ENCODE measurements around the gene FANCE. TPM values are rescaled to one million over a fixed set of nuclear protein-coding genes. Genes with fewer than 3 reads are reported as not detected.

FANCE gene
- total and polyA plus RNA-seq, 9 donors, result 5.3 to 12.2 (median 9.1) TPM

DNA sequence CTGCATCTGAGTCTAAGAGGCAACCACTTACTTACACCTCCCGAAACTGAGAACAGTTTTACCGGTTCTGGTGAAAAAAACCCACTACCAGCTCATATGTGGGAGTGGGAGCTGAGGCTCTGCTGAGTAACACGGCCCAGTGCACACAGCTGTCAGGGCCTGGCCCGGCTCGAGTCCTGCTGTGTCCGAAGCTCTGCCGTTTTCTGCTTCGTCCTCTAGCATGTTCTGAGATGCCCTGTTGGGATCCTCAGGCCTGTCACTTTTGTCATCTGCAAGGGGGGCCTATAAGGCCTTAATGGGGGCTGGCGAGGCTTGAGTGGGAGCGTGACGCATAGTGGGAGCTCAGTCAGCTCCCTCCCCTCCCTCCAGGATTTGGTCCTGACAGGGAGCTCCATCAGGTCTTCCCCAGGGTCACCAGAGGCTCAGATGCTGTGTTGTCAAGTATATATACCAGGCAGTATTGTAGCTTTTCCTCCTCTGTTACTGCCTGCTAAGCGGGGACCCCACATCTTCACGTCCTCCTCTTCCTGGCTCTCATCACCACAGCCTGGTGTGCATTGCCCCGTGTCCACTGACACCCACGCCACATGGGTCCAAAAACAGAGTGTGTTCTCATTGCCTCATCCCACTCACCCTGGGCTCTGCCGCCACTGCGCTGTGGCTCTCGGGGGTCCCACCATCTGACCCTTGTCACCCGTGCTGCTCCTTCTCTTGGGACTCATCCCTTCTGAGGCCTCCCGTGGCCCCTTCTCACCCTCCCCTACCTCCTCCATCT, 45.2 kb upstream of the FANCE start:
- intact Hi-C loops (cut with DNase I), result no loop called here
- Histone ChIP-seq H3K4me1 (ENCODE audit: insufficient read depth) (no peaks in the 10 kb centered on the region), H3K27me3 (no peaks in the 10 kb centered on the region), H3K27ac (no peak overlapping the region), H3K4me3 (no peak overlapping the region), H3K9me3 (no peaks in the 10 kb centered on the region), H3K36me3 (no peaks in the 10 kb centered on the region)
- TF ChIP-seq POLR2A (IDR thresholded peaks at IDR 0.05) (no peak), EP300 (IDR thresholded peaks at IDR 0.05) (no peak)
- TF ChIP-seq, protein P1, sequence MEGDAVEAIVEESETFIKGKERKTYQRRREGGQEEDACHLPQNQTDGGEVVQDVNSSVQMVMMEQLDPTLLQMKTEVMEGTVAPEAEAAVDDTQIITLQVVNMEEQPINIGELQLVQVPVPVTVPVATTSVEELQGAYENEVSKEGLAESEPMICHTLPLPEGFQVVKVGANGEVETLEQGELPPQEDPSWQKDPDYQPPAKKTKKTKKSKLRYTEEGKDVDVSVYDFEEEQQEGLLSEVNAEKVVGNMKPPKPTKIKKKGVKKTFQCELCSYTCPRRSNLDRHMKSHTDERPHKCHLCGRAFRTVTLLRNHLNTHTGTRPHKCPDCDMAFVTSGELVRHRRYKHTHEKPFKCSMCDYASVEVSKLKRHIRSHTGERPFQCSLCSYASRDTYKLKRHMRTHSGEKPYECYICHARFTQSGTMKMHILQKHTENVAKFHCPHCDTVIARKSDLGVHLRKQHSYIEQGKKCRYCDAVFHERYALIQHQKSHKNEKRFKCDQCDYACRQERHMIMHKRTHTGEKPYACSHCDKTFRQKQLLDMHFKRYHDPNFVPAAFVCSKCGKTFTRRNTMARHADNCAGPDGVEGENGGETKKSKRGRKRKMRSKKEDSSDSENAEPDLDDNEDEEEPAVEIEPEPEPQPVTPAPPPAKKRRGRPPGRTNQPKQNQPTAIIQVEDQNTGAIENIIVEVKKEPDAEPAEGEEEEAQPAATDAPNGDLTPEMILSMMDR (IDR thresholded peaks at IDR 0.05), result no peak
- 78 to 82% (median 79%) methylated on average over 20 of the region's 20 CpGs for WGBS, 3 donors
- no peak for DNase-seq

DNA sequence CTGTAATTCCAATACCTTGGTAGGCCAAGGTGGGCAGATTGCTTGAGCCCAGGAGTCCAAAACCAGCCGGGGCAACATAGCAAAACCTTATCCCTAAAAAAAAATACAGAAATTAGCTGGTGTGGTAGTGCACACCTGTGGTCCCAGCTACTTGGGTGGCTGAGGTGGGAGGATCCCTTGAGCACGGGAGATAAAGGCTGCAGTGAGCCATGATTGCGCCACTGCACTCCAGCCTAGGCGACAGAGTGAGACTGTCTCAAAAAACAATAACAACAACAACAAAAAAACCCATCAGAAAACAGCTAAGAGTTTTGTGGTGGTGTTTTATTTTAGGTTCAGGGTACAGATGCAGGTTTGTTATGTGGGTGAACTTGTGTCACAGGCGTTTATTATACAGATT, 42.9 kb upstream of the FANCE start:
- no peaks in the 10 kb centered on the region for H3K36me3 ChIP-seq
- intact Hi-C loops (cut with DNase I), result no loop called here
- no peaks in the 10 kb centered on the region for H3K4me1 ChIP-seq (ENCODE audit: insufficient read depth)
- no peaks in the 10 kb centered on the region for H3K9me3 ChIP-seq
- WGBS, 3 donors, result 76 to 83% (median 78%) methylated on average over 5 of the region's 5 CpGs
- no peak overlapping the region for H3K27ac ChIP-seq
- H3K4me3 ChIP-seq, result no peak overlapping the region
- no peaks in the 10 kb centered on the region for H3K27me3 ChIP-seq
- DNase-seq, result no peak
- TF ChIP-seq EP300 (IDR thresholded peaks at IDR 0.05), result no peak

DNA sequence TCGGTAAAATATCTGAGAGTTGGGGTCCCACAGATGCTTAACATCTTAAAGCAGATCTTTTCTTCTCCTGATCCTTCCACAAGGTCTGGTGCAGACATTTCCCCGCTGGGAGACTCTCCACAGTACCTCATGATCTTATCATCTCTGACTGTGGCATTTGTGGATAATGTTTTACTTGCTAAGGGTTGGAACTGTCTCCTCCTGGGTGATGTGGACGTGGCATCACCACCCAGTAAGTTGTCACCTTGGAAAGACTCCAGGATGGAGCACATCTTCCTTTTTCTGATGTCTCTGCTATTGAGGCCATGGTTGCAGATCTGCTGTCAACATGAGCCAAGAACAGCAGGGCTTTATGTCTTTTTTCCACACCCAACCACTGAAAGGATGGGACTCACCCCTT, 42.0 kb upstream of the FANCE start:
- H3K36me3 ChIP-seq, result no peaks in the 10 kb centered on the region
- 66 to 78% (median 66%) methylated on average over 3 of the region's 3 CpGs for WGBS, 3 donors
- TF ChIP-seq, protein P1 (IDR thresholded peaks at IDR 0.05), result no peak
- TF ChIP-seq EP300 (IDR thresholded peaks at IDR 0.05) (no peak), POLR2A (IDR thresholded peaks at IDR 0.05) (no peak)
- H3K4me3 ChIP-seq, result no peak overlapping the region
- H3K27me3 ChIP-seq, result no peaks in the 10 kb centered on the region
- H3K9me3 ChIP-seq, result no peaks in the 10 kb centered on the region
- intact Hi-C loops (cut with DNase I), result loop anchor here in 3 of 4 donors (10.0 kb wide), 1 partner anchor 65 kb away; the partner anchor contains the start of gene PPARD (in 3 of the 3)
- DNase-seq, result no peak
- no peak overlapping the region for H3K27ac ChIP-seq
- peaks cover 2% of the 10 kb centered on the region for H3K4me1 ChIP-seq (ENCODE audit: insufficient read depth)

DNA sequence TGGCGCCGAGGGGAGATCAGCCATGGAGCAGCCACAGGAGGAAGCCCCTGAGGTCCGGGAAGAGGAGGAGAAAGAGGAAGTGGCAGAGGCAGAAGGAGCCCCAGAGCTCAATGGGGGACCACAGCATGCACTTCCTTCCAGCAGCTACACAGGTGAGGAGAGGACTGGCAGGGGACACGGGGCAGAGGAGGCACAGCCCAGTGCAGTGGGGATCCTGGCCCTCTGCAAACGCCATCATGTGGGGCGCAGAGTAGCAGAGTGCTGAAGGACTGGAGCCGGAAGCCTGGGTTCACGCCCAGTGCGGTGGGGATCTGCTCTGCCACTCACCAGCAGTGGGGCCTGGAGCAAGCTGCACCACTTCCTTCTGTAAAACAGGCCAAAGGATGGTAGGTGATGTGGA, 41.1 kb upstream of the FANCE start:
- Histone ChIP-seq H3K27me3 (no peaks in the 10 kb centered on the region), H3K36me3 (no peaks in the 10 kb centered on the region), H3K4me1 (ENCODE audit: insufficient read depth) (peaks cover 2% of the 10 kb centered on the region), H3K9me3 (no peaks in the 10 kb centered on the region), H3K27ac (no peak overlapping the region), H3K4me3 (no peak overlapping the region)
- 86 to 90% (median 89%) methylated on average over 9 of the region's 9 CpGs for WGBS, 3 donors
- DNase-seq, result no peak
- intact Hi-C loops (cut with DNase I), result loop anchor here in 3 of 4 donors (10.0 kb wide), 1 partner anchor 66 kb away; the partner anchor contains the start of gene PPARD (in 3 of the 3)
- no peak for TF ChIP-seq EP300 (IDR thresholded peaks at IDR 0.05)
- no peak for TF ChIP-seq POLR2A (IDR thresholded peaks at IDR 0.05)
- TF ChIP-seq, protein P1 (IDR thresholded peaks at IDR 0.05), result no peak

DNA sequence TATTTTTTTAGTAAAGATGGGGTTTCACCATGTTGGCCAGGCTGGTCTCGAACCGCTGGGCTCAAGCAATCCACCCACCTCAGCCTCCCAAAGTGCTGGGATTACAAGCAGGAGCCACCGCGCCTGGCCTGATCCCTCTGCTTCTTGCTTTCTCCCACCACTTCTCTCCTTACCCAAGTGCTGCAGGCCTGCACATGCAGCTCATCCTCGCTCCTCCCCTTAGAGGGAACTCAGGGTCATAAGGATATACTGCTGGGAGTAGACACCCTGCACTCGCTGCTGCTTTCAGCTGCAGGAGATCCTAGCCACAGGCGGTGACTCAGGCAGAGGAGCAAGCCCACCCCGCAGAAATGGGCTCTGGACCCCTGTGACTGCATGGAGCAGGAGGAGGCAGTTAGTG, 40.0 kb upstream of the FANCE start:
- TF ChIP-seq EP300 (IDR thresholded peaks at IDR 0.05), result no peak
- no peak for TF ChIP-seq POLR2A (IDR thresholded peaks at IDR 0.05)
- TF ChIP-seq, protein P1 (IDR thresholded peaks at IDR 0.05), result no peak
- H3K9me3 ChIP-seq, result no peaks in the 10 kb centered on the region
- WGBS, 3 donors, result 88 to 96% (median 95%) methylated on average over 8 of the region's 8 CpGs
- no peak overlapping the region for H3K4me3 ChIP-seq
- peaks cover 2% of the 10 kb centered on the region for H3K4me1 ChIP-seq (ENCODE audit: insufficient read depth)
- no peak overlapping the region for H3K27ac ChIP-seq
- DNase-seq, result no peak
- H3K27me3 ChIP-seq, result no peaks in the 10 kb centered on the region
- H3K36me3 ChIP-seq, result no peaks in the 10 kb centered on the region
- intact Hi-C loops (cut with DNase I), result loop anchor here in 3 of 4 donors (10.0 kb wide), 1 partner anchor 67 kb away; the partner anchor contains the start of gene PPARD (in 3 of the 3)
